GM12872 (cell line): ENCODE measurements around the gene FMNL1.

Experiments used
- CTCF ChIP-seq: IDR thresholded peaks from 3 replicates; pipeline ENCODE4 v1.5.1; 2011; ENCODE audit warnings: low read depth, mild to moderate bottlenecking, low read length, moderate library complexity; ENCODE audit not compliant: insufficient read depth

Gene FMNL1

GRCh38 chr17:45266372-45266926 lies 44.8 kb downstream of the FMNL1 start:
- TF ChIP-seq CTCF = no peak

- no peak for TF ChIP-seq CTCF
Observed at GRCh38 chr17:45267436-45268055, 45.9 kb downstream of the FMNL1 start.

GRCh38 chr17:45269912-45270311 lies 48.2 kb downstream of the FMNL1 start:
- TF ChIP-seq CTCF = no peak

GRCh38 chr17:45270828-45271418 lies 49.2 kb downstream of the FMNL1 start:
- peak; percentile 75 for TF ChIP-seq CTCF

- TF ChIP-seq CTCF = no peak
Observed at GRCh38 chr17:45271603-45272002, 49.9 kb downstream of the FMNL1 start.

- no peak for TF ChIP-seq CTCF
Observed at GRCh38 chr17:45273551-45273957, 51.9 kb downstream of the FMNL1 start.

- no peak for TF ChIP-seq CTCF
Observed at GRCh38 chr17:45274033-45274432, 52.3 kb downstream of the FMNL1 start.
